GM12878 (cell line): ENCODE results near the gene BIRC5. TPM values are rescaled to one million over a fixed set of nuclear protein-coding genes. Genes with fewer than 3 reads are reported as not detected.

Experiments
- ATAC-seq: fragments of 200-7000 bp; cut with Tn5 transposase; 3 replicates; pipeline ENCODE4 v1.9.1; 2020; ENCODE audit warnings: mild to moderate bottlenecking, moderate library complexity
- BruUV-seq: library from RNA; stranded (reverse); fragments of 400-500 nt; replicated peaks from 2 replicates; lab custom pipeline; 2021; lab: Mats Ljungman, UMichigan
- CTCF ChIA-PET: fragments of 300-600 bp; sonication (Branson Sonifier 250); formaldehyde crosslinking; extraction: SDS; loops from one replicate; lab custom pipeline; 2021; ENCODE audit warnings: inconsistent platforms; lab: Yijun Ruan, JAX
- POLR2A ChIA-PET: fragments of 350-600 bp; formaldehyde crosslinking; extraction: SDS; loops from one replicate; lab custom pipeline; 2021; ENCODE audit warnings: inconsistent platforms; lab: Charles Lee
- RAD21 ChIA-PET: fragments of 300-600 bp; sonication (Branson Sonifier 250); formaldehyde crosslinking; loops from one replicate; lab custom pipeline; 2023; ENCODE audit warnings: antibody characterized with exemption; ENCODE audit not compliant: unreplicated experiment; lab: Charles Lee
- SMC1A ChIA-PET: fragments of 300-600 bp; sonication (Branson Sonifier 250); formaldehyde crosslinking; loops from one replicate; lab custom pipeline; 2023; ENCODE audit not compliant: unreplicated experiment, uncharacterized antibody; lab: Charles Lee
- DNase-seq: peaks from one replicate; pipeline ENCODE4 v3.0.0-alpha.2; 2011; ENCODE audit warnings: low read depth, low spot score
- FAIRE-seq: peaks from 3 replicates; lab custom pipeline; 2011; peaks lifted over from hg19 to GRCh38; lab: Jason Lieb, UNC
- H2AFZ ChIP-seq: 2 replicates; pipeline ENCODE4 v1.6.0; 2011; ENCODE audit warnings: low read depth, low read length, control low read depth; ENCODE audit not compliant: control insufficient read depth
- H3K27ac ChIP-seq: 2 replicates; pipeline ENCODE4 v1.5.1; 2011; ENCODE audit warnings: control low read depth; ENCODE audit not compliant: control insufficient read depth, insufficient read depth
- H3K27me3 ChIP-seq, 2 experiments: replicated peaks in 1 of 2; 2 replicates each; pipeline versions ENCODE4 v1.6.0 to v1.6.1; 2011; ENCODE audit warnings: low read length in 1 of 2; ENCODE audit not compliant: control insufficient read depth in 2 of 2, insufficient read depth in 2 of 2
- H3K36me3 ChIP-seq, 2 experiments: 2 replicates each; pipeline ENCODE4 v1.5.1; 2011; ENCODE audit warnings: low read length in 1 of 2; ENCODE audit not compliant: control insufficient read depth in 2 of 2, insufficient read depth in 2 of 2
- H3K4me1 ChIP-seq: 2 replicates; pipeline ENCODE4 v1.6.1; 2011; ENCODE audit warnings: mild to moderate bottlenecking, low read length, moderate library complexity, mixed read lengths; ENCODE audit not compliant: control insufficient read depth, insufficient read depth
- H3K4me2 ChIP-seq: 2 replicates; pipeline ENCODE4 v1.6.0; 2011; ENCODE audit warnings: control low read depth; ENCODE audit not compliant: control insufficient read depth, insufficient read depth
- H3K4me3 ChIP-seq: fragments of 200-600 bp; sonication (generic); 2 replicates; pipeline ENCODE4 v1.5.1; 2016
- H3K79me2 ChIP-seq: 2 replicates; pipeline ENCODE4 v1.6.0; 2011; ENCODE audit warnings: low read length; ENCODE audit not compliant: control insufficient read depth, insufficient read depth
- H3K9ac ChIP-seq: 2 replicates; pipeline ENCODE4 v1.8.0; 2011; ENCODE audit warnings: low read length, control low read depth, mixed read lengths; ENCODE audit not compliant: control insufficient read depth, insufficient read depth
- H3K9me3 ChIP-seq: replicated peaks from 3 replicates; pipeline ENCODE4 v1.5.1; 2011; ENCODE audit warnings: mild to moderate bottlenecking, low read length; ENCODE audit not compliant: control insufficient read depth, insufficient read depth
- H4K20me1 ChIP-seq: 2 replicates; pipeline ENCODE4 v1.6.0; 2011; ENCODE audit not compliant: control insufficient read depth, insufficient read depth
- KAT2A ChIP-seq: conservative IDR thresholded peaks from 2 replicates; pipeline ENCODE4 v1.6.1; 2011; ENCODE audit warnings: low read depth, low read length; ENCODE audit not compliant: control insufficient read depth
- MTA3 ChIP-seq: IDR thresholded peaks from 2 replicates; pipeline ENCODE4 v1.6.1; 2012; ENCODE audit warnings: low read length, inconsistent platforms, borderline replicate concordance
- NFYA ChIP-seq: IDR thresholded peaks from 2 replicates; pipeline ENCODE4 v1.6.1; 2011; ENCODE audit warnings: low read depth, mild to moderate bottlenecking, low read length, improper control_type of control experiment, borderline replicate concordance
- WRNIP1 ChIP-seq: IDR thresholded peaks from 2 replicates; pipeline ENCODE4 v1.6.1; 2011; ENCODE audit warnings: low read depth, low read length, improper control_type of control experiment, borderline replicate concordance
- ZBED1 ChIP-seq: IDR thresholded peaks from 2 replicates; pipeline ENCODE4 v1.6.1; 2016; ENCODE audit warnings: borderline replicate concordance
- ZNF217 ChIP-seq: fragments of 450-650 bp; IDR thresholded peaks from 2 replicates; pipeline ENCODE4 v1.6.1; 2017; ENCODE audit warnings: antibody characterized with exemption, mild to moderate bottlenecking
- WGBS: methylation state at CpG from one replicate; pipeline ENCODE4 v1.1.6; 2016; ENCODE audit warnings: low lambda C conversion rate; ENCODE audit not compliant: insufficient replicate concordance, insufficient coverage; ENCODE audit errors: missing lambda C conversion rate; 5-methylcytosine and 5-hydroxymethylcytosine counted together
- in situ Hi-C: fragments of 300-500 bp; cut with MboI; formaldehyde crosslinking; loops from 9 replicates; pipeline ENCODE4 v1.14.3; 2018; ENCODE audit warnings: mixed read lengths
- intact Hi-C: fragments of 100-400 bp; cut with micrococcal nuclease; formaldehyde crosslinking; loops from one replicate; pipeline ENCODE4 v1.14.2; 2022; ENCODE audit not compliant: unreplicated experiment
- polyA plus RNA-seq, 11 experiments: library from polyadenylated mRNA; depleted of rRNA in 4 of 11; unstranded in 6 of 11; stranded (reverse) in 5 of 11; fragments of >200 nt; fragmentation: Nextera tagmentation in 4 of 11; fragmentation: Illumina TruSeq in 1 of 11; extraction: Ambion mirVana in 4 of 11; extraction: Trizol in 1 of 11; gene quantifications; 1 replicate in 1 of 11; 2 replicates in 10 of 11; pipeline versions ENCODE4 v1.2.1 to v1.2.3, GENCODE V29; 2011 to 2016; ENCODE audit warnings: inconsistent platforms in 2 of 11, missing spikeins in 2 of 11, low read depth in 1 of 11
- total RNA-seq, 4 experiments: library from RNA; depleted of rRNA in 3 of 4; stranded (reverse); fragments of >200 nt in 3 of 4; fragmentation: Illumina TruSeq in 1 of 4; extraction: Trizol in 1 of 4; gene quantifications; 2 replicates each; pipeline versions ENCODE4 v1.2.1 to v1.2.3, GENCODE V29; 2013 to 2021
- TF ChIP-seq, protein P1 (sequence below): fragments of 450-650 bp; IDR thresholded peaks from 2 replicates; pipeline ENCODE4 v1.6.1; 2017; ENCODE audit warnings: mild to moderate bottlenecking
- TF ChIP-seq, protein P2 (sequence below): IDR thresholded peaks from 2 replicates; pipeline ENCODE4 v1.6.1; 2011; ENCODE audit warnings: low read depth, low read length, improper control_type of control experiment, borderline replicate concordance

BIRC5 gene
- total and polyA plus RNA-seq, 10 of the 15 experiments (the other 5 are each of a cell fraction or from before 2014, with no cell fraction given), result 41.0 to 175 (median 90.8) TPM

DNA sequence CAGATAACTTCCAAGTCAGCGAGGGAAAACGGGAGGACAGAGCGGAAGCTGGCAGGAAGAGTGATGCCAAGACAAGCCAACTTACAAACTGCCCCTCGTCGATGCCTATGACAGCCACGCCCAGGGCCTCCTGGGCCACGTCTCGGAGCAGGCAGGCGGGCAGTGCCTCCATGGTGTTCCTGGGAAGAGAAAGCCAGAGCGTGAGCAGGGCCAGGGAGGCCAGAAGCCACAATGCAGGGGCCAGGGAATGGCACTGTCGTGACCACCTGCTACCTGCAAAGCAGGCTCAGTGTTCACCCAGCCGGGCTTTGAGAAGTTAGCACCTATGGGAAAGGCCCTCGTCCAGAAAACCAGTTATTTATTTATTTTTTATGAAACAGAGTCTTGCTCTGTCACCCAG lies 31.5 kb upstream of the BIRC5 start:
- H3K4me2 ChIP-seq, result no peak overlapping the region
- H3K4me1 ChIP-seq, result peaks cover 15% of the 10 kb centered on the region; the same call in 1 of the 2 replicates
- H3K4me3 ChIP-seq, result no peak overlapping the region
- ChIA-PET CTCF (interaction anchor here (0.8 to 1.6 kb wide), 6 partner anchors 8 to 98 kb away, joined by 3 to 8 read pairs (median 3); no protein-coding TSS in a partner anchor), POLR2A (interaction anchor here (0.7 kb wide), 1 partner anchor 163 kb away, joined by 3 read pairs; no protein-coding TSS in a partner anchor), RAD21 (interaction anchor here (0.6 to 1.3 kb wide), 2 partner anchors 9 to 69 kb away, joined by 3 read pairs; no protein-coding TSS in a partner anchor), SMC1A (interaction anchor here (0.7 to 1.9 kb wide), 5 partner anchors 10 to 69 kb away, joined by 3 to 5 read pairs (median 4); no protein-coding TSS in a partner anchor)
- FAIRE-seq (no peak), DNase-seq (no peak), ATAC-seq (no peak)
- peaks cover 20% of the 10 kb centered on the region for H3K79me2 ChIP-seq
- H3K9me3 ChIP-seq, result no peaks in the 10 kb centered on the region
- no peak overlapping the region for H2AFZ ChIP-seq
- WGBS, result 96% methylated on average over 13 of the region's 13 CpGs
- in situ Hi-C loops (no loop called here), intact Hi-C loops (no loop called here)
- H4K20me1 ChIP-seq, result no peaks in the 10 kb centered on the region
- TF ChIP-seq, protein P1, sequence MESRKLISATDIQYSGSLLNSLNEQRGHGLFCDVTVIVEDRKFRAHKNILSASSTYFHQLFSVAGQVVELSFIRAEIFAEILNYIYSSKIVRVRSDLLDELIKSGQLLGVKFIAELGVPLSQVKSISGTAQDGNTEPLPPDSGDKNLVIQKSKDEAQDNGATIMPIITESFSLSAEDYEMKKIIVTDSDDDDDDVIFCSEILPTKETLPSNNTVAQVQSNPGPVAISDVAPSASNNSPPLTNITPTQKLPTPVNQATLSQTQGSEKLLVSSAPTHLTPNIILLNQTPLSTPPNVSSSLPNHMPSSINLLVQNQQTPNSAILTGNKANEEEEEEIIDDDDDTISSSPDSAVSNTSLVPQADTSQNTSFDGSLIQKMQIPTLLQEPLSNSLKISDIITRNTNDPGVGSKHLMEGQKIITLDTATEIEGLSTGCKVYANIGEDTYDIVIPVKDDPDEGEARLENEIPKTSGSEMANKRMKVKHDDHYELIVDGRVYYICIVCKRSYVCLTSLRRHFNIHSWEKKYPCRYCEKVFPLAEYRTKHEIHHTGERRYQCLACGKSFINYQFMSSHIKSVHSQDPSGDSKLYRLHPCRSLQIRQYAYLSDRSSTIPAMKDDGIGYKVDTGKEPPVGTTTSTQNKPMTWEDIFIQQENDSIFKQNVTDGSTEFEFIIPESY, result no peak
- no peak for TF ChIP-seq MTA3
- no peak for TF ChIP-seq WRNIP1
- TF ChIP-seq, protein P2, sequence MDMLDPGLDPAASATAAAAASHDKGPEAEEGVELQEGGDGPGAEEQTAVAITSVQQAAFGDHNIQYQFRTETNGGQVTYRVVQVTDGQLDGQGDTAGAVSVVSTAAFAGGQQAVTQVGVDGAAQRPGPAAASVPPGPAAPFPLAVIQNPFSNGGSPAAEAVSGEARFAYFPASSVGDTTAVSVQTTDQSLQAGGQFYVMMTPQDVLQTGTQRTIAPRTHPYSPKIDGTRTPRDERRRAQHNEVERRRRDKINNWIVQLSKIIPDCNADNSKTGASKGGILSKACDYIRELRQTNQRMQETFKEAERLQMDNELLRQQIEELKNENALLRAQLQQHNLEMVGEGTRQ, result no peak
- TF ChIP-seq NFYA, result no peak
- TF ChIP-seq ZBED1, result no peak
- no peak for TF ChIP-seq KAT2A
- no peak for TF ChIP-seq ZNF217
- BruUV-seq, result no TSS peak
- no peaks in the 10 kb centered on the region for H3K27me3 ChIP-seq
- no peak overlapping the region for H3K9ac ChIP-seq
- no peak overlapping the region for H3K27ac ChIP-seq
- H3K36me3 ChIP-seq, result peaks cover 10 to 11% of the 10 kb centered on the region in 2 experiments; a peak in 3 of 4 replicates
